ENCODE results near the gene FER.
"Not testable (repeated sequence)": the region's sequence is repeated elsewhere in the genome, so short reads cannot be mapped to it uniquely, and the experiment has no call there.

FER gene

GRCh38 chr5:108747774-108748400 is at the start of gene FER:
Gene FER, plus strand, starts transcription at chr5:108747897. Its CDS starts 50,286 bp downstream, at chr5:108798183.
- peaks cover 0 to 1% of the 10 kb centered on the region in 2 donors for H3K36me3 Mint-ChIP-seq
- H3K9me3 Mint-ChIP-seq, result no peaks in the 10 kb centered on the region
- DNase-seq, result no peak
- H3K27ac Mint-ChIP-seq, result peak within 1 kb of the TSS; percentile 99
- no peaks in the 10 kb centered on the region for H3K27me3 Mint-ChIP-seq
- peak within 1 kb of the TSS; percentile 90 to 95 for H3K4me3 Mint-ChIP-seq
- peak; percentile 33 to 44 for ATAC-seq (replicated peaks)
- H3K4me1 Mint-ChIP-seq, result peaks cover 5 to 16% of the 10 kb centered on the region in 2 donors

GRCh38 chr5:108700388-108700787 is 47.3 kb upstream of the FER start:
- DNase-seq; H3K9me3 Mint-ChIP-seq; ATAC-seq (replicated peaks); H3K27ac Mint-ChIP-seq; H3K27me3 Mint-ChIP-seq; H3K4me3 Mint-ChIP-seq; H3K36me3 Mint-ChIP-seq; H3K4me1 Mint-ChIP-seq: not testable (repeated sequence)

- Mint-ChIP-seq H3K4me3 (no peak overlapping the region), H3K27me3 (no peaks in the 10 kb centered on the region), H3K36me3 (no peaks in the 10 kb centered on the region), H3K4me1 (peaks cover 3 to 4% of the 10 kb centered on the region in 2 donors), H3K27ac (no peak overlapping the region), H3K9me3 (no peaks in the 10 kb centered on the region)
- DNase-seq (no peak), ATAC-seq (replicated peaks) (no peak)
Observed at GRCh38 chr5:108700930-108701329, 46.8 kb upstream of the FER start.

DNA sequence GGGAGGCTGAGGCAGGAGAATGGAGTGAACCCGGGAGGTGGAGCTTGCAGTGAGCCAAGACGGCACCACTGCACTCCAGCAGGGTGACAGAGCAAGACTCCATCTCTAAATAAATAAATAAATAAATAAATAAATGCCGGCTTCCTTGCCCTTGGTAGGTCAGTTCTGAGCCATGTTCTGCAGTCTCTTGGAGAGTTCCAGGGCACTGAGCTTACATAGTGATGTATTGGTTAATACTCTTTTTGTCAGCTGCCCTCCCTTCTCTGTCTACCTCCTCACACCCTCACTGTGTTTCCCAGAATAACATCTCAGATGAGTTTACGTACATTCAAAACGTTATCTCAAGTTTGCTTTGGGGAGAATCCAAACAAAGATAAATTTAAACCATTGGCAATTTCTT is 45.2 kb upstream of the FER start:
- Mint-ChIP-seq H3K4me1 (peaks cover 3 to 4% of the 10 kb centered on the region in 2 donors), H3K27ac (no peak overlapping the region), H3K9me3 (no peaks in the 10 kb centered on the region), H3K4me3 (no peak overlapping the region), H3K36me3 (no peaks in the 10 kb centered on the region), H3K27me3 (no peaks in the 10 kb centered on the region)
- ATAC-seq (replicated peaks) (no peak), DNase-seq (no peak)

DNA sequence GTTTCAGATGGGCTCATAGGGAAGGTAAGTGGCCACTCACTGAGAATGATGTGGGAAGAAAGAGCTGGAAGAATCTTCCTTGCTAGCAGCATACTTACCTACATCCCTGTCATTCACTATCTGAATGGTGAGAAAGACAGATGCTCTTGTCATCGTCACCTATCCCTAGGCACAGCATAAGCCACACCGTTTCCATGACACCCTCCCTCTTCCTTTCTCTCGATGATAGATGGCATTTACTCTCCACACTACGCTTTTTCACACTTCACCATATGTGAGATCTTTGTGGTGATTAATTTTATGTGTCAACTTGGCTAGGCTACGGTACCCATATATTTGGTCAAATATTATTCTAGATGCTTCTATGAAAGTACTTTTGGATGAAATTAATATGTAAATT is 44.4 kb upstream of the FER start:
- H3K36me3 Mint-ChIP-seq, result no peaks in the 10 kb centered on the region
- ATAC-seq (replicated peaks) (no peak), DNase-seq (no peak)
- H3K9me3 Mint-ChIP-seq, result no peaks in the 10 kb centered on the region
- H3K4me3 Mint-ChIP-seq, result no peak overlapping the region
- no peak overlapping the region for H3K27ac Mint-ChIP-seq
- no peaks in the 10 kb centered on the region for H3K27me3 Mint-ChIP-seq
- peaks cover 3 to 4% of the 10 kb centered on the region in 2 donors for H3K4me1 Mint-ChIP-seq

DNA sequence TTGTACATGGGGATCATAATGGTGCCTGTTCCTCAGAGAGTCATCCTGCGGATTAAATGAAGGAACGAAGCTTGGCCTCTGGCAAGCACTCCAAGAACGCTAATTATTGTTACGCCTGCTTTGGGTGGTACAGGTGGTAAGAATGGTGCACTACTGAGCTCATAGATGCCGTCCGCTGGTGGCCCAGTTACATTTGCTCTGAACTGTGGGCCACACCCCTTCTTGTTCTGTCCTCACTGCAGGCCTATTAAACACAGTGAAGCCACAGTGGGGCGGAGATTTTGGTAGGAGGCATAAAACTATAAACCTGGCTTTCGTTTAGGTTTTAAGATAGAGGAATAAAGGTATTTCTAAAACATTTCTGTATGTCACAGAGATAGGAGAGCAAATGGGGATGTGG is 40.6 kb upstream of the FER start:
- H3K4me1 Mint-ChIP-seq, result no peaks in the 10 kb centered on the region
- H3K9me3 Mint-ChIP-seq, result no peaks in the 10 kb centered on the region
- H3K36me3 Mint-ChIP-seq, result no peaks in the 10 kb centered on the region
- DNase-seq, result no peak
- no peak for ATAC-seq (replicated peaks)
- H3K27me3 Mint-ChIP-seq, result peaks cover 4 to 6% of the 10 kb centered on the region in 2 donors
- no peak overlapping the region for H3K27ac Mint-ChIP-seq
- no peak overlapping the region for H3K4me3 Mint-ChIP-seq

DNA sequence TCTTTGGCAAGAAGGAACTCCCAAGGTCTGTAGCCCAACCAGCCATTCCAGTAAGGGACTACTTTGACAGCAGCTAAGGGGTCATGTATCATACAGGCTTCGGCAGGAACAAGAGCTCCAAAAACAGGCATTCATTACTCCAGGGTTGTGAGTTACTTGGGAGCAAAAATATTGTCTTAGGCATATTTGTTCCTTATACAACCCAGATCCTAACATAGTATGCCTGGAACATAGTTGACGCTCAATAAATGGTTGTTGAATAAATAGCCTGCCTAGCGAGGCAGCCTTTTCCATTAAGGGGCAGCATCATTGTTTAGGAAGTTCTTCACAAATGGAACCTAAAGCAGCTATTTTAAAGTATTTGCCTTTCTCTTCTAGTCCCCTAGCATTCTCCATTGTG is 35.8 kb upstream of the FER start:
- ATAC-seq (replicated peaks) (no peak), DNase-seq (no peak)
- Mint-ChIP-seq H3K27ac (no peak overlapping the region), H3K27me3 (peaks cover 4 to 6% of the 10 kb centered on the region in 2 donors), H3K9me3 (no peaks in the 10 kb centered on the region), H3K4me3 (no peak overlapping the region), H3K36me3 (no peaks in the 10 kb centered on the region), H3K4me1 (no peaks in the 10 kb centered on the region)

GRCh38 chr5:108715408-108715807 is 32.3 kb upstream of the FER start:
- DNase-seq (no peak), ATAC-seq (replicated peaks) (no peak)
- Mint-ChIP-seq H3K27ac (no peak overlapping the region), H3K4me3 (no peak overlapping the region), H3K27me3 (peaks cover under 1 to 6% of the 10 kb centered on the region in 2 donors), H3K4me1 (peaks cover 3 to 4% of the 10 kb centered on the region in 2 donors), H3K9me3 (no peaks in the 10 kb centered on the region), H3K36me3 (no peaks in the 10 kb centered on the region)

DNA sequence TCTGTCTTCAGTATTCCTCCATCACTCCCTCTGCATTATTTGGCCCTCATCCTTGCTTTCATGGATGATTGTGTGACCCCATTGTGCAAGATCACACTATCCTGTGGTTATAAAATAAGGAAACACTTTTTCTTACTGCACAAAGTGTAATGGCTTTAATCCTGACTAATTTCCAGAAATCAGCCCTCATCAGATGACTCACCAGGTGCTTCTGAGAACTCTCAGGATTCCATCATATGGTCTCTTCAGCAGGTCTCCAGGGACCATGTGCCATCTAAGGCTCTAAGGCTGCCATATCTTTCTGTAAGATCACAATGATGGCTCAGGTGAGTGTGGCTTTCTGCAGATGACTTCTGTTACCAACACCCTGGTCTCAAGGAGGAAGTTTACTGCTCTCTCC is 27.3 kb upstream of the FER start:
- H3K4me1 Mint-ChIP-seq, result peaks cover 14 to 18% of the 10 kb centered on the region in 2 donors
- H3K4me3 Mint-ChIP-seq, result no peak overlapping the region
- no peak overlapping the region for H3K27ac Mint-ChIP-seq
- H3K27me3 Mint-ChIP-seq, result no peaks in the 10 kb centered on the region
- no peaks in the 10 kb centered on the region for H3K36me3 Mint-ChIP-seq
- peak; percentile 67 for DNase-seq
- ATAC-seq (replicated peaks), result peak; percentile 99 to 100
- no peaks in the 10 kb centered on the region for H3K9me3 Mint-ChIP-seq

DNA sequence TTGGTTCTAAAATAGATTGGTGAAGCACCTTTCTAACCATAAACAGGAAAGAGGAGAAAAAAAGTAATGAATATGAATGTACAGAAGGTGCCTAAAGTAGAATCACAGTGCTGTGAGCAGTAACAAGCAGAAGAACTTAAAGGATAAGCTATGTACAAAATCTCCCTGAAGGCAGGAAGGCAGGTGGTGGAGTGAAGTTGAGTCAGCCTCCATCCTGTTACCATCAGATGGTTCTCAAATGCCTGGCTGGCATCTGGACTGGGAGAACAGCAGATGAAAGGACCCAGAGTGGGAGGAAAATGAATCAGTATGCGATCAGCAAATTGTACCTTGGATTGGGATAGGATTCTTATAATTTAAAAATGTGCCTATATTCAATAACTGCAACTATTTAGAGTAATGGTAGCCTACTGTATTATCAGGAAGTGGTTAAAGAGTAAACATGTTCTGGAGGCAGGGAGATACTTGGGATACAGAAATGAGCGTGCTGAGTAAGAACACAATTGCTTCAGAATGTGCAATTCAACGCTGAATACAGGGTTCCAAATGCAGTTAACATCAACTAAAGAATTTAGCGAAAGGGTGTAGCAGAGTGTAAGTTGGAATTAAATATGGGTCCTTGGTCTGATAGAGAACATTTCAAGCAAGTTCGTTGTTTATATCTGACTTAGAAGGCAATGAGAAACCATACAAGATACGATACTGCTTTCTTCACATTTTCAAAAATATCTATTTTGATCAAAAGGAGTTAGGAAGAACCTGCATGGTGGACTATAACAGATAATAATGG is 21.1 kb upstream of the FER start:
- DNase-seq (no peak), ATAC-seq (replicated peaks) (peak in 1 of 2 donors; percentile 3)
- no peaks in the 10 kb centered on the region for H3K36me3 Mint-ChIP-seq
- peak overlapping the region; percentile 81 to 87 for H3K4me3 Mint-ChIP-seq
- H3K4me1 Mint-ChIP-seq, result peaks cover 24 to 48% of the 10 kb centered on the region in 2 donors
- peak overlapping the region; percentile 98 for H3K27ac Mint-ChIP-seq
- H3K9me3 Mint-ChIP-seq, result no peaks in the 10 kb centered on the region
- H3K27me3 Mint-ChIP-seq, result no peaks in the 10 kb centered on the region

DNA sequence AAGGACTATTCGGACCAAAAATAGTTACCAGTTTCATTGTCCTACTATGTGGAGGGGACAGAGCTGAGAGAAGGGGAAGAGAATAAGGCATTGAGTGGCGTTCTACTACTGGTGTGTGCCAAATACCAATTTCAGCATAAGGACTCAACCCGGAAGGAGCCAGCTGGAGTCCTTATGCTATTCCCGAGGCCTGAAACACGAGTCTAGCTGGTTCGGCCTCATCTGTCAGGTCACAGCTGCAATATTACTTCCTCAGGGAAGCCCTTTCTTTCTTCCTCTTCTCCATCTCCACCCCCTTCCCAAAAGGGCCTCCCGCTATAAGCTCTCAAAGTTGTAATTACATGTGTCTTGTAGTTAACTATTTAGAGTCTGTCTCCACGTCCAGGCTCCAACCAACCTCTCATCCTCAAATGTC is 20.5 kb upstream of the FER start:
- Mint-ChIP-seq H3K9me3 (no peaks in the 10 kb centered on the region), H3K36me3 (no peaks in the 10 kb centered on the region), H3K27ac (peak overlapping the region; percentile 98), H3K4me1 (peaks cover 23 to 47% of the 10 kb centered on the region in 2 donors), H3K4me3 (peak overlapping the region; percentile 81 to 87), H3K27me3 (no peaks in the 10 kb centered on the region)
- DNase-seq, result no peak
- ATAC-seq (replicated peaks), result no peak

- no peaks in the 10 kb centered on the region for H3K27me3 Mint-ChIP-seq
- DNase-seq (peak; percentile 72), ATAC-seq (replicated peaks) (peak; percentile 86 to 87)
- peaks cover 26 to 47% of the 10 kb centered on the region in 2 donors for H3K4me1 Mint-ChIP-seq
- H3K9me3 Mint-ChIP-seq, result no peaks in the 10 kb centered on the region
- peak overlapping the region; percentile 98 for H3K27ac Mint-ChIP-seq
- H3K4me3 Mint-ChIP-seq, result peak overlapping the region; percentile 81 to 87
- no peaks in the 10 kb centered on the region for H3K36me3 Mint-ChIP-seq
Observed at GRCh38 chr5:108727651-108728565, 19.8 kb upstream of the FER start.

DNA sequence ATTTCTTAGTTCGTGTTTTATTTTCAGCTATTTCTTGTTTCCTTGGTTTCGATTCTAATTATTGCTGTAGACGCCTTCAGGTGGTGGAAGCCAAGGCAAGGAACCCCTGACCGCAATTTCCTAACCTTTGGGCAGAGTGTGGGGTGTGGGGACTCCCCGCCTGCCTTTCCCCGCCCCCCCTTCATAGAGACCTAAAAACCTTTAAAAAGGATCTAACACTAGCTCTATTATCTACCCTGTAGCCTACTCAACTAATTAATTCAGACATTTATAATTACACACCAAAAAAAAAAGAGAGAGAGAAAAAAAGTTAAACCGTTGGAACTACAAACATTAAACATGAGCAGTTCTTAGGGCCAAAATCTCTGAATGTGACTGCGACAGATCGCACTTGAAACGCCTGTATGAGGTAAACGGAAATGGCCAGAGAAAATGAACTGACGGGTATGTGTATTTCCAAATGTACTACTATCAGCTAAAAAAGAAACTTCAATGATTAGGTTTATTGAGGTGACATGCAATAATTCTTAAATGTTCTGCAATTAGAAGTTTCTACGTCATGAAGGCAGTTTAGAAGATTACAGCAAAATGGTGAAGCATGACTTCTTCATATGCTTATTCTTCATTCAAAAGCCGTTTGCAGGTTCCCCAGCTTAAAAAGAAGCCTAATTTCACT is 19.0 kb upstream of the FER start:
- DNase-seq (no peak), ATAC-seq (replicated peaks) (peak; percentile 59 to 70)
- Mint-ChIP-seq H3K9me3 (no peaks in the 10 kb centered on the region), H3K27me3 (no peaks in the 10 kb centered on the region), H3K36me3 (no peaks in the 10 kb centered on the region), H3K27ac (peak overlapping the region; percentile 98), H3K4me1 (peaks cover 26 to 47% of the 10 kb centered on the region in 2 donors), H3K4me3 (peak overlapping the region; percentile 81 to 87)

- Mint-ChIP-seq H3K36me3 (no peaks in the 10 kb centered on the region), H3K4me1 (peaks cover 26 to 47% of the 10 kb centered on the region in 2 donors), H3K27ac (no peak overlapping the region), H3K27me3 (no peaks in the 10 kb centered on the region), H3K4me3 (no peak overlapping the region), H3K9me3 (no peaks in the 10 kb centered on the region)
- ATAC-seq (replicated peaks), result no peak
- no peak for DNase-seq
Observed at GRCh38 chr5:108729242-108729615, 18.5 kb upstream of the FER start.
